PC-3 (cell line): ENCODE results near the gene ZNF804A. TPM values are rescaled to one million over a fixed set of nuclear protein-coding genes. Genes with fewer than 3 reads are reported as not detected.

Source experiments
- ATAC-seq: fragments of 200-7000 bp; cut with Tn5 transposase; 2 replicates; pipeline ENCODE4 v1.9.1; 2020; ENCODE audit warnings: mild to moderate bottlenecking, moderate library complexity
- BruUV-seq: library from RNA; stranded (reverse); fragments of 400-500 nt; replicated peaks from 2 replicates; lab custom pipeline; 2021; lab: Mats Ljungman, UMichigan
- CTCF ChIA-PET: fragments of 300-600 bp; sonication (Branson Sonifier 250); formaldehyde crosslinking; loops from one replicate; lab custom pipeline; 2022; ENCODE audit warnings: antibody characterized with exemption; lab: Charles Lee
- POLR2A ChIA-PET: fragments of 300-600 bp; sonication (Branson Sonifier 250); formaldehyde crosslinking; loops from one replicate; lab custom pipeline; 2022; ENCODE audit warnings: antibody characterized with exemption; ENCODE audit not compliant: unreplicated experiment; lab: Charles Lee
- DNase-seq: peaks from one replicate; pipeline ENCODE4 v3.0.0-alpha.2; 2015
- H2AFZ ChIP-seq: fragments of 300-600 bp; sonication (generic); 2 replicates; pipeline ENCODE4 v1.6.0; 2016; ENCODE audit warnings: antibody characterized with exemption, low read length
- H3F3A ChIP-seq: fragments of 300-600 bp; sonication (generic); one replicate; pipeline ENCODE4 v1.6.0; 2017; ENCODE audit warnings: antibody characterized with exemption, low read length, control low read depth, mild to moderate bottlenecking; ENCODE audit not compliant: unreplicated experiment
- H3K27ac ChIP-seq: fragments of 300-600 bp; sonication (generic); 2 replicates; pipeline ENCODE4 v1.5.1; 2016; ENCODE audit warnings: mild to moderate bottlenecking, low read length
- H3K27me3 ChIP-seq: fragments of 300-600 bp; sonication (generic); 2 replicates; pipeline ENCODE4 v1.6.1; 2016; ENCODE audit warnings: low read length, mixed read lengths
- H3K36me3 ChIP-seq: fragments of 300-600 bp; sonication (generic); 2 replicates; pipeline ENCODE4 v1.6.1; 2016; ENCODE audit warnings: low read depth, mixed run types, low read length, mixed read lengths
- H3K4me1 ChIP-seq: fragments of 300-600 bp; sonication (generic); 2 replicates; pipeline ENCODE4 v1.5.1; 2016; ENCODE audit warnings: low read length; ENCODE audit not compliant: insufficient read depth
- H3K4me2 ChIP-seq: fragments of 300-600 bp; sonication (generic); 2 replicates; pipeline ENCODE4 v1.6.0; 2016; ENCODE audit warnings: low read length
- H3K4me3 ChIP-seq: fragments of 300-600 bp; sonication (generic); 2 replicates; pipeline ENCODE4 v1.5.1; 2016; ENCODE audit warnings: mild to moderate bottlenecking, low read length, mixed read lengths
- H3K79me2 ChIP-seq: fragments of 300-600 bp; sonication (generic); 2 replicates; pipeline ENCODE4 v1.6.1; 2017; ENCODE audit warnings: low read length, mixed read lengths
- H3K9ac ChIP-seq: fragments of 300-600 bp; sonication (generic); 2 replicates; pipeline ENCODE4 v1.6.0; 2016; ENCODE audit warnings: mild to moderate bottlenecking, low read length
- H3K9me2 ChIP-seq: fragments of 300-600 bp; sonication (generic); replicated peaks from 2 replicates; pipeline ENCODE4 v1.6.1; 2016; ENCODE audit warnings: mixed run types, low read length, mixed read lengths
- H3K9me3 ChIP-seq: fragments of 300-600 bp; sonication (generic); 2 replicates; pipeline ENCODE4 v1.6.1; 2016; ENCODE audit warnings: low read length, mixed read lengths
- H4K20me1 ChIP-seq: fragments of 300-600 bp; sonication (generic); 2 replicates; pipeline ENCODE4 v1.6.1; 2016; ENCODE audit warnings: low read length, mixed read lengths
- CTCF ChIP-seq: fragments of 300-600 bp; sonication (generic); conservative IDR thresholded peaks from 2 replicates; pipeline ENCODE4 v1.5.1; 2017; ENCODE audit warnings: antibody characterized with exemption, low read depth, mild to moderate bottlenecking, low read length
- EZH2 ChIP-seq: fragments of 300-600 bp; sonication (generic); IDR thresholded peaks from one replicate; pipeline ENCODE4 v1.6.1; 2017; ENCODE audit warnings: antibody characterized with exemption, mild to moderate bottlenecking, low read length; ENCODE audit not compliant: unreplicated experiment
- EZH2phosphoT487 ChIP-seq: fragments of 300-600 bp; sonication (generic); IDR thresholded peaks from 2 replicates; pipeline ENCODE4 v1.6.1; 2018; ENCODE audit warnings: mild to moderate bottlenecking, antibody characterized with exemption, low read length, borderline replicate concordance
- intact Hi-C: fragments of 100-400 bp; cut with micrococcal nuclease; formaldehyde crosslinking; loops from 2 replicates; pipeline ENCODE4 v1.9.0; 2023
- total RNA-seq: library from RNA; depleted of rRNA; stranded (reverse); fragments of >200 nt; gene quantifications from 2 replicates; pipeline ENCODE4 v1.2.3, GENCODE V29; 2014

ZNF804A gene
- total RNA-seq, 1 experiment from 2014 or later, result 1.9 TPM

GRCh38 chr2:184938221-184938985 lies 340.1 kb downstream of the ZNF804A start:
- Histone ChIP-seq H3K9me3 (no peaks in the 10 kb centered on the region), H3K4me1 (no peaks in the 10 kb centered on the region), H3K79me2 (no peaks in the 10 kb centered on the region), H3K9me2 (no peaks in the 10 kb centered on the region), H3K4me2 (no peak overlapping the region), H3K9ac (no peak overlapping the region), H3F3A (no peaks in the 10 kb centered on the region), H3K27me3 (no peaks in the 10 kb centered on the region), H3K36me3 (no peaks in the 10 kb centered on the region), H2AFZ (no peak overlapping the region), H3K4me3 (no peak overlapping the region), H3K27ac (no peak overlapping the region), H4K20me1 (no peaks in the 10 kb centered on the region)
- no TSS peak for BruUV-seq
- DNase-seq (no peak), ATAC-seq (no peak)
- ChIA-PET POLR2A (no interaction called here), CTCF (no interaction called here)
- TF ChIP-seq CTCF, result no peak
- TF ChIP-seq EZH2phosphoT487, result no peak
- TF ChIP-seq EZH2, result no peak
- intact Hi-C loops, result no loop called here

- POLR2A ChIA-PET, result no interaction called here
- H3K9me2 ChIP-seq, result no peaks in the 10 kb centered on the region
- no peak for TF ChIP-seq EZH2phosphoT487
- no peak for TF ChIP-seq CTCF
- no peak for TF ChIP-seq EZH2
- ATAC-seq (no peak), DNase-seq (no peak)
- H3F3A ChIP-seq, result no peaks in the 10 kb centered on the region
- CTCF ChIA-PET, result no interaction called here
- no peaks in the 10 kb centered on the region for H3K9me3 ChIP-seq
- intact Hi-C loops, result no loop called here
- no peaks in the 10 kb centered on the region for H4K20me1 ChIP-seq
- no peak overlapping the region for H3K4me3 ChIP-seq
- 0 out of 2 replicates have a peak overlapping the region, but pooled peaks have one; percentile 2 for H2AFZ ChIP-seq
- no peak overlapping the region for H3K9ac ChIP-seq
- H3K4me1 ChIP-seq, result no peaks in the 10 kb centered on the region
- H3K79me2 ChIP-seq, result no peaks in the 10 kb centered on the region
- H3K36me3 ChIP-seq, result no peaks in the 10 kb centered on the region
- no peaks in the 10 kb centered on the region for H3K27me3 ChIP-seq
- H3K4me2 ChIP-seq, result no peak overlapping the region
- H3K27ac ChIP-seq, result no peak overlapping the region
- no TSS peak for BruUV-seq
Measured at GRCh38 chr2:184945326-184945725, 347.0 kb downstream of the ZNF804A start.

DNA sequence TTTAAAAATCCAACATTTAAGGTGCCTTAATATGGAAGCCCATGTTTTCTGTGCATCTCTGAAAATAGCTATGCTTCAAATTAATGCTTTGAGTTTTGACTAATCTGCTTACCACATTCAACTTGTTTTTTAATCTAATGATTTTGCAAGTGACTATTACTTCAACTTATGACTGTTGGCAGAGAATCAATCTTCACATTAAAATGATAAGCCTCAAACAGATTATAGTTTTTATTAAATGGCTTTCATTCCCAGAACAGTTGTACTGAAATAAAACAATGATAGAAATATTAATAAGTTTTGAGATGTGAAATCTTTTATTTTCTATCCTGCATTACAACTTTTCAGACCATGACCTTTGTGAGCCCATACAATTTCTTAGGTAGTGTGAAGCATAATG lies 347.5 kb downstream of the ZNF804A start:
- BruUV-seq, result no TSS peak
- Histone ChIP-seq H3K9ac (no peak overlapping the region), H3K27ac (no peak overlapping the region), H3K27me3 (no peaks in the 10 kb centered on the region), H3K9me3 (no peaks in the 10 kb centered on the region), H3K9me2 (no peaks in the 10 kb centered on the region), H3F3A (no peaks in the 10 kb centered on the region), H3K4me1 (no peaks in the 10 kb centered on the region), H3K4me2 (no peak overlapping the region), H3K36me3 (no peaks in the 10 kb centered on the region), H3K4me3 (no peak overlapping the region), H3K79me2 (no peaks in the 10 kb centered on the region), H2AFZ (no peak overlapping the region), H4K20me1 (no peaks in the 10 kb centered on the region)
- POLR2A ChIA-PET, result no interaction called here
- TF ChIP-seq CTCF (no peak), EZH2phosphoT487 (no peak), EZH2 (no peak)
- ATAC-seq (no peak), DNase-seq (no peak)
- intact Hi-C loops, result no loop called here
- CTCF ChIA-PET, result no interaction called here
